AML-193 (cell line): ENCODE measurements around the gene SYF2.
"Not testable (repeated sequence)": the region's sequence is repeated elsewhere in the genome, so short reads cannot be mapped to it uniquely, and the experiment has no call there.

Experiments
- DNase-seq, 2 experiments: peaks; one replicate each; lab custom pipeline; 2025; lab: John Stamatoyannopoulos, UW

Gene SYF2

GRCh38 chr1:25232027-25232865 lies at the start of gene SYF2:
Gene SYF2 (minus strand): TSS chr1:25232502. CDS start chr1:25232467, 35 bp downstream.
- DNase-seq, result peak; percentile 82 to 83

GRCh38 chr1:25279693-25280111 lies 47.4 kb upstream of the SYF2 start:
- DNase-seq, result not testable (repeated sequence)

GRCh38 chr1:25278790-25279189 lies 46.5 kb upstream of the SYF2 start:
- not testable (repeated sequence) for DNase-seq

GRCh38 chr1:25278358-25278757 lies 46.1 kb upstream of the SYF2 start:
- DNase-seq, result not testable (repeated sequence)

- not testable (repeated sequence) for DNase-seq
Observed at GRCh38 chr1:25277295-25277694, 45.0 kb upstream of the SYF2 start.

GRCh38 chr1:25275648-25276047 lies 43.3 kb upstream of the SYF2 start:
- DNase-seq, result not testable (repeated sequence)

- not testable (repeated sequence) for DNase-seq
Observed at GRCh38 chr1:25272238-25272637, 39.9 kb upstream of the SYF2 start, which contains the start of gene RHD. Gene RHD (plus strand): TSS chr1:25272509. CDS start chr1:25272548, 39 bp downstream.

- DNase-seq, result not testable (repeated sequence)
Observed at GRCh38 chr1:25268143-25268760, 36.0 kb upstream of the SYF2 start.

- DNase-seq, result peak in 1 of 2 experiments; percentile 22
Observed at GRCh38 chr1:25267288-25268142, 35.2 kb upstream of the SYF2 start.

GRCh38 chr1:25266554-25267287 lies 34.4 kb upstream of the SYF2 start:
- DNase-seq, result not testable (repeated sequence)

GRCh38 chr1:25260336-25260735 lies 28.0 kb upstream of the SYF2 start:
- not testable (repeated sequence) for DNase-seq

- DNase-seq, result not testable (repeated sequence)
Observed at GRCh38 chr1:25259813-25260212, 27.5 kb upstream of the SYF2 start.

GRCh38 chr1:25257196-25257595 lies 24.9 kb upstream of the SYF2 start:
- no peak for DNase-seq

- DNase-seq, result no peak
Observed at GRCh38 chr1:25256578-25256965, 24.3 kb upstream of the SYF2 start.

GRCh38 chr1:25255706-25256577 lies 23.6 kb upstream of the SYF2 start:
- DNase-seq, result no peak

GRCh38 chr1:25253911-25254310 lies 21.6 kb upstream of the SYF2 start:
- no peak for DNase-seq

- no peak for DNase-seq
Observed at GRCh38 chr1:25247829-25248754, 15.8 kb upstream of the SYF2 start.

GRCh38 chr1:25247024-25247828 lies 14.9 kb upstream of the SYF2 start, which contains the start of gene RSRP1:
Gene RSRP1 (minus strand): TSS chr1:25247454. CDS start chr1:25246963, 491 bp downstream.
- peak; percentile 93 to 96 for DNase-seq
